DND-41 (cell line): ENCODE measurements around the gene PAPPA2.

Source experiments
- CTCF ChIP-seq: IDR thresholded peaks from 2 replicates; pipeline ENCODE4 v1.5.1; 2012; ENCODE audit warnings: borderline replicate concordance, low read length, moderate library complexity, mild to moderate bottlenecking; ENCODE audit not compliant: poor library complexity, severe bottlenecking; ENCODE audit errors: extremely low read depth
- EZH2 ChIP-seq: IDR thresholded peaks from 3 replicates; pipeline ENCODE4 v1.6.1; 2012; ENCODE audit warnings: borderline replicate concordance, low read depth, mild to moderate bottlenecking, moderate library complexity, low read length, inconsistent platforms; ENCODE audit not compliant: severe bottlenecking

DNA sequence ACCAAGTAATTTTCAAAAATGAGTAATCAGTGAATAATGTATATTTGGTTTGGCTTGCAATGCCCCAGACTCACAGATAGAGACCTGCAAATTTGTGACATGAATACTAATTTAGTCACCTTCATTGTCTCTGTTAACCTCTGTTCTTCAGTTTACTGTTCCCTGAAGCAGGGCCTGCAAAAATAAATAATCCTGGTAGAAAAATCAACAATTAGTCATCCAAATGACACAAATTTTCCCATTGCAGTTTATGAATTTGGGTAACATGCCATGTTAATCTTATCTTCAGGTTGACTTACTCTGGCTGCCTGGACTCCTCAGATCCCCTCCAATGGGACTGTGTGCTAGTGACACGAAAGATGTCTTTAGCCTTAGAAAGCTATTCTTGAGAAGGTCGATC, 289.5 kb downstream of the PAPPA2 start:
- TF ChIP-seq CTCF: no peak
- TF ChIP-seq EZH2: no peak
